ENCODE measurements around the gene CBX8.

Gene CBX8

GRCh38 chr17:79835953-79836509 is 39.2 kb upstream of the CBX8 start:
- H3K4me3 ChIP-seq (ENCODE audit: insufficient read depth, low read length, poor library complexity, severe bottlenecking), result no peak overlapping the region
- H3K27ac ChIP-seq (ENCODE audit: low read depth, low read length), result peak overlapping the region; percentile 92
- TF ChIP-seq, protein P1, sequence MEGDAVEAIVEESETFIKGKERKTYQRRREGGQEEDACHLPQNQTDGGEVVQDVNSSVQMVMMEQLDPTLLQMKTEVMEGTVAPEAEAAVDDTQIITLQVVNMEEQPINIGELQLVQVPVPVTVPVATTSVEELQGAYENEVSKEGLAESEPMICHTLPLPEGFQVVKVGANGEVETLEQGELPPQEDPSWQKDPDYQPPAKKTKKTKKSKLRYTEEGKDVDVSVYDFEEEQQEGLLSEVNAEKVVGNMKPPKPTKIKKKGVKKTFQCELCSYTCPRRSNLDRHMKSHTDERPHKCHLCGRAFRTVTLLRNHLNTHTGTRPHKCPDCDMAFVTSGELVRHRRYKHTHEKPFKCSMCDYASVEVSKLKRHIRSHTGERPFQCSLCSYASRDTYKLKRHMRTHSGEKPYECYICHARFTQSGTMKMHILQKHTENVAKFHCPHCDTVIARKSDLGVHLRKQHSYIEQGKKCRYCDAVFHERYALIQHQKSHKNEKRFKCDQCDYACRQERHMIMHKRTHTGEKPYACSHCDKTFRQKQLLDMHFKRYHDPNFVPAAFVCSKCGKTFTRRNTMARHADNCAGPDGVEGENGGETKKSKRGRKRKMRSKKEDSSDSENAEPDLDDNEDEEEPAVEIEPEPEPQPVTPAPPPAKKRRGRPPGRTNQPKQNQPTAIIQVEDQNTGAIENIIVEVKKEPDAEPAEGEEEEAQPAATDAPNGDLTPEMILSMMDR (IDR thresholded peaks at IDR 0.05; ENCODE audit: insufficient read depth, low read length, poor library complexity, severe bottlenecking), result no peak
- TF ChIP-seq EZH2phosphoT487 (conservative IDR thresholded peaks at IDR 0.05; ENCODE audit: low read length), result no peak
- H2AFZ ChIP-seq (ENCODE audit: low read depth, low read length, severe bottlenecking), result no peak overlapping the region
- H3F3A ChIP-seq (ENCODE audit: insufficient read depth), result peaks cover 14% of the 10 kb centered on the region
- H3K27me3 ChIP-seq (ENCODE audit: low read length), result no peaks in the 10 kb centered on the region
- 0 out of 2 replicates have a peak, but pooled peaks cover 3% of the 10 kb centered on the region for H3K36me3 ChIP-seq (ENCODE audit: low read length)
- H3K4me2 ChIP-seq (ENCODE audit: low read depth, low read length, poor library complexity, severe bottlenecking), result peak overlapping the region; percentile 96
- H3K9me2 ChIP-seq (replicated peaks; ENCODE audit: insufficient read depth, low read length), result no peaks in the 10 kb centered on the region
- H3K9ac ChIP-seq (ENCODE audit: low read length), result peak overlapping the region; percentile 82; the same call in 1 of the 2 replicates
- no peaks in the 10 kb centered on the region for H3K9me3 ChIP-seq (ENCODE audit: insufficient read depth, low read length)
- H3K79me2 ChIP-seq (ENCODE audit: insufficient read depth, low read length), result peaks cover 23% of the 10 kb centered on the region
- peaks cover 17% of the 10 kb centered on the region; the same call in 1 of the 2 replicates for H4K20me1 ChIP-seq (ENCODE audit: low read depth, low read length)

DNA sequence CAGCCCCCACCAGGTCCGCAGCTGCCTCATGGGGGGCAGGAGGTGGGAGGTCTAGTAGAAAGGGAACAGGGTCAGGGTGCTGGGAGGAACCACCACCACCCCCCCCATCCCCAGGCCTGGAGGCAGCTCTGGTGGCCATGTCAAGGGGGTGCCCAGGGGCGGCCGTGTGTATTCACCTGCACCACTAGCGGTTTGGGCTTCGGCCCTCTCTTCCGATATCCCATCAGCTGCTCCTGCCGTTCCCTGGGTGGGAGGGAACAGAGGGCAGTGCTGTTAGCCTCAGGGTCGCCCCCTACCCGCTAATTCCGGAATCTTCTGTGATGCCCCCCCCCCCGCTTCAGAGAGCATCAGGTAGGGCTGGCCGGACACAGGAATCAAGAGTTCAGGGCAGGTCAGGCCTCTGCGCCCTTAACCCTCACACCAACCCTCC is 38.6 kb upstream of the CBX8 start:
- TF ChIP-seq, protein P1 (IDR thresholded peaks at IDR 0.05; ENCODE audit: insufficient read depth, low read length, poor library complexity, severe bottlenecking), result no peak
- TF ChIP-seq EZH2phosphoT487 (conservative IDR thresholded peaks at IDR 0.05; ENCODE audit: low read length), result no peak
- peaks cover 23% of the 10 kb centered on the region for H3K79me2 ChIP-seq (ENCODE audit: insufficient read depth, low read length)
- H3K36me3 ChIP-seq (ENCODE audit: low read length), result 0 out of 2 replicates have a peak, but pooled peaks cover 3% of the 10 kb centered on the region
- H3K9me2 ChIP-seq (replicated peaks; ENCODE audit: insufficient read depth, low read length), result no peaks in the 10 kb centered on the region
- H3K9ac ChIP-seq (ENCODE audit: low read length), result no peak overlapping the region
- no peak overlapping the region for H3K27ac ChIP-seq (ENCODE audit: low read depth, low read length)
- H3K4me3 ChIP-seq (ENCODE audit: insufficient read depth, low read length, poor library complexity, severe bottlenecking), result no peak overlapping the region
- no peak overlapping the region for H3K4me2 ChIP-seq (ENCODE audit: low read depth, low read length, poor library complexity, severe bottlenecking)
- H3K9me3 ChIP-seq (ENCODE audit: insufficient read depth, low read length), result no peaks in the 10 kb centered on the region
- peaks cover 14% of the 10 kb centered on the region for H3F3A ChIP-seq (ENCODE audit: insufficient read depth)
- no peak overlapping the region for H2AFZ ChIP-seq (ENCODE audit: low read depth, low read length, severe bottlenecking)
- H4K20me1 ChIP-seq (ENCODE audit: low read depth, low read length), result peaks cover 17% of the 10 kb centered on the region; the same call in 1 of the 2 replicates
- no peaks in the 10 kb centered on the region for H3K27me3 ChIP-seq (ENCODE audit: low read length)

- H3K9me2 ChIP-seq (replicated peaks; ENCODE audit: insufficient read depth, low read length), result no peaks in the 10 kb centered on the region
- peaks cover 23% of the 10 kb centered on the region for H3K79me2 ChIP-seq (ENCODE audit: insufficient read depth, low read length)
- peaks cover 14% of the 10 kb centered on the region for H3F3A ChIP-seq (ENCODE audit: insufficient read depth)
- no peak overlapping the region for H3K9ac ChIP-seq (ENCODE audit: low read length)
- 0 out of 2 replicates have a peak, but pooled peaks cover 3% of the 10 kb centered on the region for H3K36me3 ChIP-seq (ENCODE audit: low read length)
- no peak overlapping the region for H2AFZ ChIP-seq (ENCODE audit: low read depth, low read length, severe bottlenecking)
- H3K27me3 ChIP-seq (ENCODE audit: low read length), result no peaks in the 10 kb centered on the region
- no peak overlapping the region for H3K4me3 ChIP-seq (ENCODE audit: insufficient read depth, low read length, poor library complexity, severe bottlenecking)
- TF ChIP-seq, protein P1 (IDR thresholded peaks at IDR 0.05; ENCODE audit: insufficient read depth, low read length, poor library complexity, severe bottlenecking), result peak; percentile 61
- TF ChIP-seq EZH2phosphoT487 (conservative IDR thresholded peaks at IDR 0.05; ENCODE audit: low read length), result no peak
- H3K9me3 ChIP-seq (ENCODE audit: insufficient read depth, low read length), result no peaks in the 10 kb centered on the region
- H3K4me2 ChIP-seq (ENCODE audit: low read depth, low read length, poor library complexity, severe bottlenecking), result no peak overlapping the region
- H3K27ac ChIP-seq (ENCODE audit: low read depth, low read length), result no peak overlapping the region
- peaks cover 17% of the 10 kb centered on the region; the same call in 1 of the 2 replicates for H4K20me1 ChIP-seq (ENCODE audit: low read depth, low read length)
Observed at GRCh38 chr17:79834565-79835469, 37.9 kb upstream of the CBX8 start.
